Ovary (tissue), 3 donors: ENCODE data around the gene ATP6V1G3.

ENCODE experiments used
- POLR2A ChIP-seq: fragments of 450-650 bp; IDR thresholded peaks from one replicate; pipeline ENCODE4 v1.6.1; 2017; ENCODE audit warnings: antibody characterized with exemption, mild to moderate bottlenecking, moderate library complexity
- TF ChIP-seq, protein P1 (sequence below), 3 donors: fragments of 450-650 bp in 2 of 3; fragments of 200-600 bp in 1 of 3; IDR thresholded peaks; one replicate each; pipeline versions ENCODE4 v1.5.1 to v1.8.0; 2016 to 2022; ENCODE audit warnings: antibody characterized with exemption in 3 of 3, mild to moderate bottlenecking in 1 of 3
- donor health status: DM: no; HTN: no; CAD: no.

DNA sequence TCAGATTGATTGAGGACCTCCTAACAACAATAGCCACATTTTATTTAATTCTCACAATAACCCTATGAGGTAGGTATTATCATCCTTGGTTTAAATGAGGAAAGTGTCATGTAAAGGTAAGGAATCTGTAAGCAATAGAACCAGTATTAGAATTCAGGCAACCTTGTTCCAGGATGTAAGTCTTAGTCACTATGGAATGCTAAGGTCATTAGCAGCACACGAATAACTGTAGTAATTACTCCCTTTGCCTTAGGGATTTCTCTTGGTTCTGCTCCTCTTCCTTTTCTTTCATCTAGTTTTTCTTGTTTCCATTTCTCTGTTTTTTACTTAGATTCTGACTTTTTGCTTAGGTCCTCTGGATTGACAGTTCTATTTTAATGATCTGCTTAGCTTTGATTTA lies 23.1 kb upstream of the ATP6V1G3 start:
- TF ChIP-seq POLR2A = no peak
- TF ChIP-seq, protein P1, sequence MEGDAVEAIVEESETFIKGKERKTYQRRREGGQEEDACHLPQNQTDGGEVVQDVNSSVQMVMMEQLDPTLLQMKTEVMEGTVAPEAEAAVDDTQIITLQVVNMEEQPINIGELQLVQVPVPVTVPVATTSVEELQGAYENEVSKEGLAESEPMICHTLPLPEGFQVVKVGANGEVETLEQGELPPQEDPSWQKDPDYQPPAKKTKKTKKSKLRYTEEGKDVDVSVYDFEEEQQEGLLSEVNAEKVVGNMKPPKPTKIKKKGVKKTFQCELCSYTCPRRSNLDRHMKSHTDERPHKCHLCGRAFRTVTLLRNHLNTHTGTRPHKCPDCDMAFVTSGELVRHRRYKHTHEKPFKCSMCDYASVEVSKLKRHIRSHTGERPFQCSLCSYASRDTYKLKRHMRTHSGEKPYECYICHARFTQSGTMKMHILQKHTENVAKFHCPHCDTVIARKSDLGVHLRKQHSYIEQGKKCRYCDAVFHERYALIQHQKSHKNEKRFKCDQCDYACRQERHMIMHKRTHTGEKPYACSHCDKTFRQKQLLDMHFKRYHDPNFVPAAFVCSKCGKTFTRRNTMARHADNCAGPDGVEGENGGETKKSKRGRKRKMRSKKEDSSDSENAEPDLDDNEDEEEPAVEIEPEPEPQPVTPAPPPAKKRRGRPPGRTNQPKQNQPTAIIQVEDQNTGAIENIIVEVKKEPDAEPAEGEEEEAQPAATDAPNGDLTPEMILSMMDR (IDR thresholded peaks at IDR 0.05) = no peak
